Fibroblast of mammary gland (primary cell): Measurements from ENCODE around the gene THEM4.

Source experiments
- DNase-seq: peaks from one replicate; pipeline ENCODE4 v3.0.0-alpha.2; 2010; ENCODE audit warnings: low read depth
- H3K4me3 ChIP-seq: 2 replicates; pipeline ENCODE4 v1.5.1; 2011; ENCODE audit warnings: low read depth, mild to moderate bottlenecking, low read length, moderate library complexity; ENCODE audit not compliant: control insufficient read depth
- CTCF ChIP-seq: conservative IDR thresholded peaks from 2 replicates; pipeline ENCODE4 v1.5.1; 2011; ENCODE audit warnings: low read depth, low read length, inconsistent platforms; ENCODE audit not compliant: control insufficient read depth, insufficient read depth

The THEM4 gene

GRCh38 chr1:151849871-151850270 is 59.4 kb downstream of the THEM4 start:
- TF ChIP-seq CTCF, result no peak
- H3K4me3 ChIP-seq, result no peak overlapping the region
- no peak for DNase-seq

GRCh38 chr1:151849126-151849525 is 60.2 kb downstream of the THEM4 start:
- no peak overlapping the region for H3K4me3 ChIP-seq
- DNase-seq, result no peak
- TF ChIP-seq CTCF, result no peak

- no peak overlapping the region for H3K4me3 ChIP-seq
- no peak for TF ChIP-seq CTCF
- DNase-seq, result no peak
These were observed 61.3 kb downstream of the THEM4 start for GRCh38 chr1:151847867-151848596.

GRCh38 chr1:151846686-151847237 is 62.5 kb downstream of the THEM4 start:
- DNase-seq, result no peak
- H3K4me3 ChIP-seq, result no peak overlapping the region
- no peak for TF ChIP-seq CTCF

GRCh38 chr1:151846062-151846568 is 63.2 kb downstream of the THEM4 start:
- H3K4me3 ChIP-seq, result no peak overlapping the region
- no peak for TF ChIP-seq CTCF
- peak; percentile 25 for DNase-seq

- H3K4me3 ChIP-seq, result no peak overlapping the region
- TF ChIP-seq CTCF, result no peak
- DNase-seq, result no peak
These were observed 65.9 kb downstream of the THEM4 start for GRCh38 chr1:151843398-151843797.
